H9 (cell line): Measurements from ENCODE around the gene ANTKMT. TPM values are rescaled to one million over a fixed set of nuclear protein-coding genes. Genes with fewer than 3 reads are reported as not detected.

ENCODE experiments used
- DNase-seq: peaks from one replicate; pipeline ENCODE4 v3.0.0-alpha.2; 2017
- H2AFZ ChIP-seq: one replicate; pipeline ENCODE4 v1.6.1; 2013; ENCODE audit warnings: mild to moderate bottlenecking, low read length, control low read depth, moderate library complexity
- H2AK5ac ChIP-seq: 2 replicates; pipeline ENCODE4 v1.6.1; 2013; ENCODE audit warnings: low read length, control low read depth, mixed read lengths; ENCODE audit not compliant: insufficient read length
- H2BK120ac ChIP-seq: one replicate; pipeline ENCODE4 v1.6.1; 2013; ENCODE audit warnings: low read depth, mild to moderate bottlenecking, low read length, control low read depth, inconsistent platforms; ENCODE audit not compliant: poor library complexity, severe bottlenecking
- H2BK12ac ChIP-seq: 2 replicates; pipeline ENCODE4 v1.6.1; 2013; ENCODE audit warnings: low read length, control low read depth, mixed read lengths, low read depth; ENCODE audit not compliant: insufficient read length
- H2BK15ac ChIP-seq: 2 replicates; pipeline ENCODE4 v1.6.1; 2013; ENCODE audit warnings: low read depth, low read length, control low read depth
- H2BK20ac ChIP-seq: one replicate; pipeline ENCODE4 v1.6.1; 2013; ENCODE audit warnings: low read depth, mild to moderate bottlenecking, low read length, control low read depth, inconsistent platforms; ENCODE audit not compliant: poor library complexity, severe bottlenecking
- H2BK5ac ChIP-seq: 2 replicates; pipeline ENCODE4 v1.6.1; 2013; ENCODE audit warnings: low read length, control low read depth, mixed read lengths; ENCODE audit not compliant: insufficient read length
- H3K14ac ChIP-seq: 2 replicates; pipeline ENCODE4 v1.6.1; 2013; ENCODE audit warnings: low read length, control low read depth; ENCODE audit not compliant: insufficient read depth
- H3K18ac ChIP-seq: 2 replicates; pipeline ENCODE4 v1.6.1; 2013; ENCODE audit warnings: low read depth, mild to moderate bottlenecking, mixed read lengths, low read length, control low read depth; ENCODE audit not compliant: insufficient read length
- H3K23ac ChIP-seq: 2 replicates; pipeline ENCODE4 v1.6.1; 2013; ENCODE audit warnings: low read length, control low read depth, mixed read lengths, low read depth; ENCODE audit not compliant: insufficient read length
- H3K23me2 ChIP-seq: 2 replicates; pipeline ENCODE4 v1.6.1; 2013; ENCODE audit warnings: low read depth, mild to moderate bottlenecking, mixed read lengths, low read length, control low read depth; ENCODE audit not compliant: insufficient read length, poor library complexity, severe bottlenecking
- H3K27ac ChIP-seq: 2 replicates; pipeline ENCODE4 v1.5.1; 2013; ENCODE audit warnings: low read length, control low read depth, mixed read lengths, low read depth; ENCODE audit not compliant: insufficient read length
- H3K27me3 ChIP-seq: 2 replicates; pipeline ENCODE4 v1.6.1; 2013; ENCODE audit warnings: low read length, control low read depth, inconsistent platforms; ENCODE audit not compliant: insufficient read depth
- H3K4ac ChIP-seq: 2 replicates; pipeline ENCODE4 v1.6.1; 2013; ENCODE audit warnings: low read depth, mild to moderate bottlenecking, control low read depth, inconsistent platforms, low read length, moderate library complexity
- H3K4me1 ChIP-seq: 2 replicates; pipeline ENCODE4 v1.6.1; 2013; ENCODE audit warnings: low read length, control low read depth, inconsistent platforms; ENCODE audit not compliant: insufficient read depth
- H3K4me2 ChIP-seq: 2 replicates; pipeline ENCODE4 v1.6.1; 2013; ENCODE audit warnings: low read length, control low read depth, mixed read lengths; ENCODE audit not compliant: insufficient read length, insufficient read depth
- H3K56ac ChIP-seq: 2 replicates; pipeline ENCODE4 v1.6.1; 2013; ENCODE audit warnings: low read depth, mild to moderate bottlenecking, mixed read lengths, low read length, control low read depth; ENCODE audit not compliant: insufficient read length
- H3K79me1 ChIP-seq: 2 replicates; pipeline ENCODE4 v1.6.1; 2013; ENCODE audit warnings: low read depth, mild to moderate bottlenecking, moderate library complexity, low read length, control low read depth, inconsistent platforms; ENCODE audit not compliant: insufficient read depth, poor library complexity, severe bottlenecking
- H3K79me2 ChIP-seq: 2 replicates; pipeline ENCODE4 v1.6.1; 2013; ENCODE audit warnings: low read length, control low read depth, inconsistent platforms; ENCODE audit not compliant: insufficient read depth
- H3K9ac ChIP-seq: 2 replicates; pipeline ENCODE4 v1.6.1; 2013; ENCODE audit warnings: low read length, control low read depth, mixed read lengths; ENCODE audit not compliant: insufficient read length; ENCODE audit errors: extremely low read depth
- H3K9me3 ChIP-seq: one replicate; pipeline ENCODE4 v1.6.1; 2013; ENCODE audit warnings: low read depth, low read length, inconsistent platforms; ENCODE audit not compliant: control insufficient read depth
- H3T11ph ChIP-seq: one replicate; pipeline ENCODE4 v1.6.1; 2013; ENCODE audit warnings: mild to moderate bottlenecking, low read length, control low read depth, inconsistent platforms
- H4K20me1 ChIP-seq: one replicate; pipeline ENCODE4 v1.6.1; 2013; ENCODE audit not compliant: control insufficient read depth, insufficient read length, insufficient read depth
- H4K5ac ChIP-seq: 2 replicates; pipeline ENCODE4 v1.6.1; 2013; ENCODE audit warnings: low read depth, mild to moderate bottlenecking, mixed read lengths, low read length, control low read depth; ENCODE audit not compliant: insufficient read length
- H4K8ac ChIP-seq: replicated peaks from 2 replicates; pipeline ENCODE4 v1.6.1; 2013; ENCODE audit warnings: low read length, control low read depth, mixed read lengths, low read depth; ENCODE audit not compliant: insufficient read length
- H4K91ac ChIP-seq: 2 replicates; pipeline ENCODE4 v1.6.1; 2013; ENCODE audit warnings: low read depth, mild to moderate bottlenecking, moderate library complexity, mixed read lengths, low read length, control low read depth; ENCODE audit not compliant: insufficient read length
- H3K27ac Mint-ChIP-seq, 3 experiments: 2 replicates in 2 of 3; 3 replicates in 1 of 3; pipeline ENCODE4 v1.8.0; 2020 to 2021; ENCODE audit warnings: mixed read lengths in 3 of 3, mild to moderate bottlenecking in 1 of 3, moderate library complexity in 1 of 3
- H3K27me3 Mint-ChIP-seq: 2 replicates; pipeline ENCODE4 v1.8.0; 2021; ENCODE audit warnings: low read depth, mild to moderate bottlenecking, moderate library complexity, mixed read lengths
- H3K36me3 Mint-ChIP-seq, 3 experiments: 2 replicates in 2 of 3; 3 replicates in 1 of 3; pipeline ENCODE4 v1.8.0; 2020 to 2021; ENCODE audit warnings: low read depth in 3 of 3, mixed read lengths in 3 of 3; ENCODE audit not compliant: insufficient read depth in 1 of 3
- H3K4me1 Mint-ChIP-seq, 2 experiments: 2 replicates each; pipeline ENCODE4 v1.8.0; 2020; ENCODE audit warnings: mixed read lengths in 2 of 2
- H3K4me3 Mint-ChIP-seq, 2 experiments: 2 replicates in 1 of 2; 3 replicates in 1 of 2; pipeline ENCODE4 v1.8.0; 2020 to 2021; ENCODE audit warnings: mild to moderate bottlenecking in 2 of 2, mixed read lengths in 2 of 2, moderate library complexity in 1 of 2
- H3K9me3 Mint-ChIP-seq, 2 experiments: 2 replicates in 1 of 2; 3 replicates in 1 of 2; pipeline ENCODE4 v1.8.0; 2020; ENCODE audit warnings: mild to moderate bottlenecking in 2 of 2, mixed read lengths in 2 of 2, moderate library complexity in 1 of 2
- WGBS: extraction: QIAGEN DNeasy Blood & Tissue Kit; methylation state at CpG from one replicate; pipeline ENCODE4 v1.1.7; 2013; ENCODE audit warnings: missing lambda C conversion rate, low lambda C conversion rate, mixed read lengths; ENCODE audit not compliant: insufficient read length; ENCODE audit errors: extremely low coverage; 5-methylcytosine and 5-hydroxymethylcytosine counted together
- total RNA-seq: library from RNA; stranded (reverse); gene quantifications from 2 replicates; pipeline ENCODE4 v1.2.1, GENCODE V29; 2021
- TF ChIP-seq, protein P1 (sequence below): fragments of 200-600 bp; sonication (generic); conservative IDR thresholded peaks from 3 replicates; pipeline ENCODE4 v1.8.0; 2021; ENCODE audit warnings: antibody characterized with exemption, mild to moderate bottlenecking

The ANTKMT gene
- total RNA-seq, 1 experiment from 2014 or later, result 31.5 TPM

DNA sequence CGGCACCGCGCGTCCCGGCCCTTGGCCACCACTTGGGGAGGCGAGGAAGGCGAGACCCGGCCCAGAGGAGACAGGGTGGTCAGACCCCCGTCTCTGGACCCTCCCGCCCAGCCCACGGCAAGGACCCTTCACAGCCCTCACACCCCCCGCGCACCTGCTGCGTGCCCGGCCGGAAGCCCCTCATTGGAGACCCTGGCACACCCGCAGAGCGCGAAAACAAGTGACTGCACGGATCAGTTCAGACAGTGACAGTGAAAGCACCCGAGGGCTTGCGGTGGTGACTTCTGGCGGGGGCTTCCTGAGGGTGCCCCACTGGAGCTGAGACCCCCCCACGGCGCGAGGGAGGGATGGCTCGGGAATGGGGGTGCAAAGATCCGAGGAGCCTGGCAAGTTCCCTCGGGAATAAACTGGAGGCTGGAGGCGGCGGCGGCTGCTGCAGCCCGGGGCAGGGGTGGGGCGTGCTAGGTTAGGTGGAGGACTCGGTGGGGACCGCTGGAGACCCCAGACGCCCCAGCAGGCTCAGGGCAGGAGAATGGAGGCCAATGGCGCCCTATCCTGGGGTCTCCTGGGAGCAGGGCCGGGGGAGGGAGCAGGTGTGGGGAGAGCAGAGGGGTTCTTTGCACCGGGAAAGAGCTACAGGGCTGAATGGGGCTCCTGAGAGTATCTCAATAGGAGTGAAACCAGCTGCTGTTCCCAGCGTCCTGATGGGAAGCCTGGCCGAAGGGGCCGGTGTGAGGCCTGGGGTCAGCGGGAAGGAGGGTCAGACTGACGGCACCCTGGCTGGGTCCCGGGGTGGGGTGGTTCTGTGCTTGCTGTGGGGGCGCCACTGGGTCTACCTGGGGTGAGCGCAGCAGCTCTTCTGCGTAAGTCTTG, 14.5 kb upstream of the ANTKMT start:
- Histone ChIP-seq H3T11ph (no peak overlapping the region), H3K18ac (no peak overlapping the region), H3K23me2 (peaks cover 4% of the 10 kb centered on the region), H2BK120ac (no peak overlapping the region), H2AFZ (no peak overlapping the region), H3K79me1 (no peaks in the 10 kb centered on the region), H4K5ac (no peak overlapping the region), H3K4ac (no peak overlapping the region), H3K4me1 (no peaks in the 10 kb centered on the region), H4K20me1 (no peaks in the 10 kb centered on the region), H4K8ac (no peak overlapping the region), H3K9ac (no peak overlapping the region), H3K14ac (no peak overlapping the region; the same call in 1 of the 2 replicates), H2BK12ac (no peak overlapping the region), H2BK15ac (no peak overlapping the region), H3K79me2 (no peaks in the 10 kb centered on the region), H2AK5ac (no peak overlapping the region), H2BK20ac (no peak overlapping the region), H3K9me3 (no peaks in the 10 kb centered on the region), H3K23ac (no peak overlapping the region), H4K91ac (no peak overlapping the region), H3K4me2 (peak overlapping the region; percentile 49), H2BK5ac (no peak overlapping the region), H3K27me3 (peaks cover 46% of the 10 kb centered on the region; the same call in 1 of the 2 replicates), H3K27ac (no peak overlapping the region), H3K56ac (no peak overlapping the region)
- DNase-seq, result no peak
- Mint-ChIP-seq H3K27me3 (peaks cover 86% of the 10 kb centered on the region), H3K36me3 (peaks cover 0 to 3% (median 0%) of the 10 kb centered on the region in 3 experiments; a peak in 2 of 7 replicates), H3K27ac (no peak overlapping the region), H3K4me3 (peak overlapping the region; percentile 50 to 79), H3K9me3 (peaks cover 0 to 2% of the 10 kb centered on the region in 2 experiments; a peak in 2 of 5 replicates), H3K4me1 (peaks cover 0 to 7% of the 10 kb centered on the region in 2 experiments; a peak in 1 of 4 replicates)
- WGBS, result no CpG with 5 or more reads among the region's 49 CpGs
- TF ChIP-seq, protein P1, sequence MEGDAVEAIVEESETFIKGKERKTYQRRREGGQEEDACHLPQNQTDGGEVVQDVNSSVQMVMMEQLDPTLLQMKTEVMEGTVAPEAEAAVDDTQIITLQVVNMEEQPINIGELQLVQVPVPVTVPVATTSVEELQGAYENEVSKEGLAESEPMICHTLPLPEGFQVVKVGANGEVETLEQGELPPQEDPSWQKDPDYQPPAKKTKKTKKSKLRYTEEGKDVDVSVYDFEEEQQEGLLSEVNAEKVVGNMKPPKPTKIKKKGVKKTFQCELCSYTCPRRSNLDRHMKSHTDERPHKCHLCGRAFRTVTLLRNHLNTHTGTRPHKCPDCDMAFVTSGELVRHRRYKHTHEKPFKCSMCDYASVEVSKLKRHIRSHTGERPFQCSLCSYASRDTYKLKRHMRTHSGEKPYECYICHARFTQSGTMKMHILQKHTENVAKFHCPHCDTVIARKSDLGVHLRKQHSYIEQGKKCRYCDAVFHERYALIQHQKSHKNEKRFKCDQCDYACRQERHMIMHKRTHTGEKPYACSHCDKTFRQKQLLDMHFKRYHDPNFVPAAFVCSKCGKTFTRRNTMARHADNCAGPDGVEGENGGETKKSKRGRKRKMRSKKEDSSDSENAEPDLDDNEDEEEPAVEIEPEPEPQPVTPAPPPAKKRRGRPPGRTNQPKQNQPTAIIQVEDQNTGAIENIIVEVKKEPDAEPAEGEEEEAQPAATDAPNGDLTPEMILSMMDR, result no peak
